Skeletal muscle tissue (tissue), 4 donors: ENCODE data around the gene PATE3. TPM values are rescaled to one million over a fixed set of nuclear protein-coding genes. Genes with fewer than 3 reads are reported as not detected.

Experiments used
- H3K27ac ChIP-seq: one replicate; pipeline ENCODE4 v1.7.0; 2013; ENCODE audit warnings: mild to moderate bottlenecking, low read depth, low read length, inconsistent platforms
- H3K27me3 ChIP-seq, 3 donors: one replicate each; pipeline ENCODE4 v1.7.0; 2013; ENCODE audit warnings: low read length in 3 of 3; ENCODE audit not compliant: control insufficient read depth in 3 of 3, insufficient read depth in 3 of 3
- H3K36me3 ChIP-seq, 3 donors: one replicate each; pipeline ENCODE4 v1.7.0; 2013; ENCODE audit warnings: low read length in 3 of 3; ENCODE audit not compliant: control insufficient read depth in 3 of 3, insufficient read depth in 3 of 3
- H3K4me1 ChIP-seq, 3 donors: one replicate each; pipeline ENCODE4 v1.7.0; 2013; ENCODE audit warnings: low read length in 3 of 3, mild to moderate bottlenecking in 3 of 3; ENCODE audit not compliant: control insufficient read depth in 3 of 3, insufficient read depth in 3 of 3
- H3K4me3 ChIP-seq, 3 donors: one replicate each; pipeline ENCODE4 v1.7.0; 2013; ENCODE audit warnings: low read length in 3 of 3
- H3K9ac ChIP-seq, 3 donors: one replicate each; pipeline ENCODE4 v1.7.0; 2013; ENCODE audit warnings: low read length in 3 of 3, mild to moderate bottlenecking in 3 of 3, moderate library complexity in 2 of 3, low read depth in 1 of 3
- H3K9me3 ChIP-seq, 3 donors: one replicate each; pipeline ENCODE4 v1.7.0; 2013; ENCODE audit warnings: low read length in 3 of 3; ENCODE audit not compliant: control insufficient read depth in 3 of 3
- total RNA-seq: library from RNA; depleted of rRNA; stranded (reverse); fragments of >200 nt; gene quantifications from one replicate; pipeline ENCODE4 v1.2.3, GENCODE V29; 2014
- donor health status: Osteomylitis.

PATE3 gene
- not detected for total RNA-seq

- Histone ChIP-seq H3K9ac (no peak within 1 kb of the TSS), H3K36me3 (no peaks in the 10 kb centered on the region), H3K27ac (no peak within 1 kb of the TSS), H3K4me3 (no peak within 1 kb of the TSS), H3K27me3 (no peaks in the 10 kb centered on the region), H3K9me3 (peaks cover 0 to 7% (median 0%) of the 10 kb centered on the region in 3 donors), H3K4me1 (no peaks in the 10 kb centered on the region)
Observed at GRCh38 chr11:125787827-125788226, at the start of gene PATE3. Gene PATE3 (plus strand): TSS chr11:125788127. CDS start chr11:125788152, 25 bp downstream.

DNA sequence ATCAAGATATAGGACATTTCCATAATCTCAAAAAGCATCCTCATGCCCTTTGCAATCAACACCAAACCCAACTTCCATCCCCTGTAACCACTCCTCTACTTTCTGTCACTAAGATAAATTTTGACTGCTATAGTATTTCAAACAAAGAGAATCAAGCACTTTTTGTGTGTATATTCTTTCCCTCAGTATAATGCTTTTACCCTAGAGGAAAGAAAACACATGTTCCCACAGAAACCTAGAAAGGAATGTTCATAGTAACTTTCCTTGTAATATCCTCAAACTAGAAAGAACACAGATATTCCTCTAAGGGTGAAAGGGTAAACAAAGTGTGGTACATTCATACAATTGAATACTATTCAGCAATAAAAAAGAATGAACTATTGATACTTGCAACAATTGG, 47.3 kb upstream of the PATE3 start:
- Histone ChIP-seq H3K4me1 (no peaks in the 10 kb centered on the region), H3K4me3 (no peak overlapping the region), H3K9ac (no peak overlapping the region), H3K36me3 (no peaks in the 10 kb centered on the region), H3K9me3 (no peaks in the 10 kb centered on the region), H3K27me3 (no peaks in the 10 kb centered on the region), H3K27ac (no peak overlapping the region)

DNA sequence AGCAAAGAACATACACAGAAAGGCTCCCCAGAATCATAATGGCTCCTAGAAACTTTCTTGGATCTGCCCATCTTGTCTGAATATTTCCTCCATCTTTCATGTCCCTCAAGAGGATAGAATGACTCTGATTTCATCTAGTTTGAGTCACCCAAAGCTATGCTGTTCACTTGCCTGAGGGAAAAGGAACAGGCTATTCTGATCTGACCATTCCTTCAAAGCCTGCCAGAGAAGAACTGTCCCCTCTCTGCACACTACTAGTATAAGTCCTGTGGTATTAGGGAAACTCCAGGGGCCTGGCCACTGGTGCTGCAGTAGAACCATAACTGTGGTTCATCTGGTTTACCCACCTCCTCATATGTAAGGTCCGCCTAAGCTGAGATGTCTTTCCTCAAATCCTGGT, 44.2 kb upstream of the PATE3 start:
- Histone ChIP-seq H3K27me3 (peaks cover 0 to 3% (median 0%) of the 10 kb centered on the region in 3 donors), H3K9me3 (no peaks in the 10 kb centered on the region), H3K27ac (no peak overlapping the region), H3K4me3 (no peak overlapping the region), H3K4me1 (no peaks in the 10 kb centered on the region), H3K36me3 (no peaks in the 10 kb centered on the region), H3K9ac (no peak overlapping the region)

GRCh38 chr11:125745979-125746378, 41.9 kb upstream of the PATE3 start, which contains the start of gene PATE1:
Gene PATE1 (plus strand): TSS chr11:125746279. CDS start chr11:125746305, 26 bp downstream.
- no peak within 1 kb of the TSS for H3K9ac ChIP-seq
- peaks cover 0 to 3% (median 0%) of the 10 kb centered on the region in 3 donors for H3K27me3 ChIP-seq
- no peaks in the 10 kb centered on the region for H3K36me3 ChIP-seq
- no peaks in the 10 kb centered on the region for H3K9me3 ChIP-seq
- no peak within 1 kb of the TSS for H3K27ac ChIP-seq
- H3K4me3 ChIP-seq = no peak within 1 kb of the TSS
- H3K4me1 ChIP-seq = no peaks in the 10 kb centered on the region

DNA sequence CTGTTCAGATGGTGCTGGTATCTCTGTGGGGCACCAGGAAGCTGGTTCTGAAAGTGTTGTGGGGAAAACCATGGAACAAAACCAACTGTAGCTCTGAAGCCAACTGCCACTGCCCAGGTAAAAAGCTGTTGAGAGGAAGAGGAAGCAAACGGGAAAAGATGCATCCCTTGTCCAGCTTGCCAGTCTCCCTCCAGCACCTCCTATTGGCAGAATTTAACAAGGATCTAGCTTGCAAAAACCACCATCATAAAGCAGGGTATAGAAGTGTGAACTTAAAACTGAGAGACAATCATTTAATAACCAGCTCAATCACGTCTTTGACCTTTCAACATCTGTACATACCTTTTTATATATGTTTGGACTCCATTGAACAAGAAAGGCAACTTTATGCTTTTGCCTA, 37.3 kb upstream of the PATE3 start:
- Histone ChIP-seq H3K4me3 (no peak overlapping the region), H3K4me1 (no peaks in the 10 kb centered on the region), H3K36me3 (no peaks in the 10 kb centered on the region)

GRCh38 chr11:125756050-125756449, 31.9 kb upstream of the PATE3 start:
- Histone ChIP-seq H3K36me3 (no peaks in the 10 kb centered on the region), H3K4me1 (no peaks in the 10 kb centered on the region), H3K9ac (no peak overlapping the region), H3K27me3 (no peaks in the 10 kb centered on the region), H3K9me3 (no peaks in the 10 kb centered on the region), H3K4me3 (no peak overlapping the region), H3K27ac (no peak overlapping the region)

More for the DNA sequence above, 37.3 kb upstream of the PATE3 start:
- H3K27ac ChIP-seq = no peak overlapping the region
- H3K9me3 ChIP-seq = no peaks in the 10 kb centered on the region
- no peak overlapping the region for H3K9ac ChIP-seq
- H3K27me3 ChIP-seq = peaks cover 0 to 3% (median 0%) of the 10 kb centered on the region in 3 donors

- H3K27ac ChIP-seq = no peak overlapping the region
- H3K4me3 ChIP-seq = no peak overlapping the region
- peaks cover 0 to 2% (median 0%) of the 10 kb centered on the region in 3 donors for H3K9me3 ChIP-seq
- no peaks in the 10 kb centered on the region for H3K36me3 ChIP-seq
- H3K27me3 ChIP-seq = no peaks in the 10 kb centered on the region
- H3K4me1 ChIP-seq = no peaks in the 10 kb centered on the region
- no peak overlapping the region for H3K9ac ChIP-seq
Observed at GRCh38 chr11:125762445-125762844, 25.5 kb upstream of the PATE3 start.

- Histone ChIP-seq H3K36me3 (no peaks in the 10 kb centered on the region), H3K4me1 (no peaks in the 10 kb centered on the region), H3K27me3 (no peaks in the 10 kb centered on the region), H3K4me3 (no peak overlapping the region), H3K27ac (no peak overlapping the region), H3K9me3 (peaks cover 0 to 2% (median 0%) of the 10 kb centered on the region in 3 donors), H3K9ac (no peak overlapping the region)
Observed at GRCh38 chr11:125763483-125763882, 24.4 kb upstream of the PATE3 start.

GRCh38 chr11:125766251-125766650, 21.7 kb upstream of the PATE3 start:
- Histone ChIP-seq H3K4me3 (no peak overlapping the region), H3K36me3 (no peaks in the 10 kb centered on the region), H3K4me1 (no peaks in the 10 kb centered on the region), H3K9ac (no peak overlapping the region), H3K9me3 (peaks cover 0 to 2% (median 0%) of the 10 kb centered on the region in 3 donors), H3K27ac (no peak overlapping the region), H3K27me3 (peaks cover 0 to 3% (median 0%) of the 10 kb centered on the region in 3 donors)

DNA sequence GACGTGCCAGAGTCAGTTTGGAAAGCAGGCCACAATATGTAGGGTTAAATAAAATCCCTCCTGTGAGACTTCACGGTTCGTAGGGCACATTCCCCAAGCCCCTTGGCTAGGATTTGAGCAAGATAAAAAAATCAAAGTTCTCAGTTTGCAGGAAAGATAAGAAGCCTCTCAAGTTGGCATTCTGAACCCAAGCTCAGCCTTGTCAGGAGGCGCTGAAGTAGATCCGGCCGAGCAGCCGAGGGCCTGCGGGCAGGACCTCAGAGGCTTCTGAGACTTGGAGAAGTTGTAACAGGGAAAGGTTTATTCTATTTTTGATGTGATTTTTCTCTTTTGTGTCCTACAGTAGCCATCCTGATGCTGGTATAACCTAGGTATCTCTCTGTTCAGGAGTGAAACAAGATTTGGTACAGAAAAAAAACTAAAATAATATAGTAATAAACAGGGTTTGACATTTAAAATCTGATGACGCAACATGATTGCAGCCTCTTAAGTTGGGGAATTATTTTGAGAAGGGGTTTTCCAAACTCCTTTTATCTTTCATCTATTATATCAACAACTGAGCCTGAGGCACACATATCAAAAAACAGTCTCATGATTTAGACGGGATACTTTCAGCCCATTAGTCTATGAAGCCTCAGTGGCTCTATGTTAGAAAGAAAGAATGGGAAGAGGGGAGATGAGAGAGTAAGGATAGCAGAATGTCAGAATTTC, 19.4 kb upstream of the PATE3 start:
- no peak overlapping the region for H3K9ac ChIP-seq
- H3K36me3 ChIP-seq = no peaks in the 10 kb centered on the region
- no peaks in the 10 kb centered on the region for H3K4me1 ChIP-seq
- no peaks in the 10 kb centered on the region for H3K9me3 ChIP-seq
- H3K27me3 ChIP-seq = peaks cover 0 to 3% (median 0%) of the 10 kb centered on the region in 3 donors
- no peak overlapping the region for H3K27ac ChIP-seq
- H3K4me3 ChIP-seq = no peak overlapping the region
